ENCODE results near the gene VIPR2.

DNA sequence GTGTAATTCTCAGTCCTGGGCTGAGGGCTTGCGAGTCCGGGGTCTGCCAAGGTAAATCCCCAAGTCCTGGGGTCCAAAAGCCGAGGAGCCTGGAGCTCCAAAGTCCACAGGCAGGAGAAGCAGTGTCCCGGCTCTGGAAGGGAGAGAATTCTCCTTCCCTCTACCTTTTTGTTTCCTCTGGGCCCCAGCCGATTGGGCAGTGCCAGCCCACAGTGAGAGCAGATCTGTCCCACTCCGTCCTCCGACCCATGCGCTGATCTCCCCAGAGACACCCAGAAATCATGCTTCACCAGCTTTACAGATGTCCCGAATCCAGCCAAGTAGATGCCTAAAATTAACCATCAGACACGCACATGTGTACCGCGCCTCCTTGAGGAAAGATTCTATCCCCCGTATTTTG lies 8.1 kb upstream of the VIPR2 start:
- TF ChIP-seq, protein P1, sequence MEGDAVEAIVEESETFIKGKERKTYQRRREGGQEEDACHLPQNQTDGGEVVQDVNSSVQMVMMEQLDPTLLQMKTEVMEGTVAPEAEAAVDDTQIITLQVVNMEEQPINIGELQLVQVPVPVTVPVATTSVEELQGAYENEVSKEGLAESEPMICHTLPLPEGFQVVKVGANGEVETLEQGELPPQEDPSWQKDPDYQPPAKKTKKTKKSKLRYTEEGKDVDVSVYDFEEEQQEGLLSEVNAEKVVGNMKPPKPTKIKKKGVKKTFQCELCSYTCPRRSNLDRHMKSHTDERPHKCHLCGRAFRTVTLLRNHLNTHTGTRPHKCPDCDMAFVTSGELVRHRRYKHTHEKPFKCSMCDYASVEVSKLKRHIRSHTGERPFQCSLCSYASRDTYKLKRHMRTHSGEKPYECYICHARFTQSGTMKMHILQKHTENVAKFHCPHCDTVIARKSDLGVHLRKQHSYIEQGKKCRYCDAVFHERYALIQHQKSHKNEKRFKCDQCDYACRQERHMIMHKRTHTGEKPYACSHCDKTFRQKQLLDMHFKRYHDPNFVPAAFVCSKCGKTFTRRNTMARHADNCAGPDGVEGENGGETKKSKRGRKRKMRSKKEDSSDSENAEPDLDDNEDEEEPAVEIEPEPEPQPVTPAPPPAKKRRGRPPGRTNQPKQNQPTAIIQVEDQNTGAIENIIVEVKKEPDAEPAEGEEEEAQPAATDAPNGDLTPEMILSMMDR (IDR thresholded peaks at IDR 0.05): no peak
- no peak for TF ChIP-seq POLR2A (IDR thresholded peaks at IDR 0.05)
